HEK293 (cell line): Measurements from ENCODE around the gene CEP44.
A peak's percentile ranks its signal among the peaks of the same experiment; 100 is the strongest.

Source experiments
- GFI1B ChIP-seq: fragments of 450-650 bp; formaldehyde crosslinking; IDR thresholded peaks from 2 replicates; pipeline ENCODE4 v1.5.1; 2016; ENCODE audit warnings: missing biosample characterization, missing genetic modification characterization
- HIC1 ChIP-seq: fragments of 450-650 bp; formaldehyde crosslinking; IDR thresholded peaks from 2 replicates; pipeline ENCODE4 v1.5.1; 2016; ENCODE audit warnings: missing biosample characterization, missing genetic modification characterization
- INSM2 ChIP-seq: fragments of 450-650 bp; formaldehyde crosslinking; IDR thresholded peaks from 2 replicates; pipeline ENCODE4 v1.5.1; 2016; ENCODE audit warnings: missing biosample characterization, missing genetic modification characterization
- KLF10 ChIP-seq: fragments of 450-650 bp; IDR thresholded peaks from 2 replicates; pipeline ENCODE4 v1.5.1; 2018; ENCODE audit warnings: missing biosample characterization, mild to moderate bottlenecking, missing genetic modification characterization
- OSR2 ChIP-seq: fragments of 450-650 bp; formaldehyde crosslinking; IDR thresholded peaks from 2 replicates; pipeline ENCODE4 v1.5.1; 2016; ENCODE audit warnings: missing biosample characterization, missing genetic modification characterization
- PRDM1 ChIP-seq: fragments of 450-650 bp; formaldehyde crosslinking; IDR thresholded peaks from 2 replicates; pipeline ENCODE4; 2016; ENCODE audit warnings: missing biosample characterization, missing genetic modification characterization
- SCRT2 ChIP-seq: fragments of 450-650 bp; formaldehyde crosslinking; IDR thresholded peaks from 2 replicates; pipeline ENCODE4 v1.5.1; 2016; ENCODE audit warnings: missing biosample characterization, missing genetic modification characterization
- ZBTB20 ChIP-seq: fragments of 450-650 bp; formaldehyde crosslinking; IDR thresholded peaks from 2 replicates; pipeline ENCODE4 v1.5.1; 2016; ENCODE audit warnings: missing biosample characterization, missing genetic modification characterization
- ZBTB44 ChIP-seq: fragments of 450-650 bp; IDR thresholded peaks from 2 replicates; pipeline ENCODE4 v1.5.1; 2018; ENCODE audit warnings: missing biosample characterization, mild to moderate bottlenecking, missing genetic modification characterization
- ZIC2 ChIP-seq: fragments of 450-650 bp; formaldehyde crosslinking; IDR thresholded peaks from 2 replicates; pipeline ENCODE4 v1.5.1; 2016; ENCODE audit warnings: missing biosample characterization, missing genetic modification characterization
- ZNF266 ChIP-seq: fragments of 450-650 bp; formaldehyde crosslinking; IDR thresholded peaks from 2 replicates; pipeline ENCODE4 v1.5.1; 2016; ENCODE audit warnings: missing biosample characterization, missing genetic modification characterization, low read depth
- ZNF280C ChIP-seq: fragments of 450-650 bp; formaldehyde crosslinking; IDR thresholded peaks from 2 replicates; pipeline ENCODE4 v1.5.1; 2016; ENCODE audit warnings: missing biosample characterization, missing genetic modification characterization
- ZNF292 ChIP-seq: fragments of 450-650 bp; formaldehyde crosslinking; IDR thresholded peaks from 2 replicates; pipeline ENCODE4 v1.5.1; 2016; ENCODE audit warnings: low read depth, missing biosample characterization, missing genetic modification characterization, borderline replicate concordance
- ZNF311 ChIP-seq: fragments of 450-650 bp; formaldehyde crosslinking; IDR thresholded peaks from 2 replicates; pipeline ENCODE4 v1.5.1; 2017; ENCODE audit warnings: missing biosample characterization, missing genetic modification characterization, borderline replicate concordance
- ZNF37A ChIP-seq: fragments of 450-650 bp; IDR thresholded peaks from 2 replicates; pipeline ENCODE4 v1.5.1; 2018; ENCODE audit warnings: missing biosample characterization, missing genetic modification characterization
- ZNF391 ChIP-seq: fragments of 450-650 bp; formaldehyde crosslinking; IDR thresholded peaks from 2 replicates; pipeline ENCODE4 v1.5.1; 2016; ENCODE audit warnings: low read depth, missing biosample characterization, missing genetic modification characterization, borderline replicate concordance
- ZNF580 ChIP-seq: fragments of 450-650 bp; formaldehyde crosslinking; IDR thresholded peaks from 2 replicates; pipeline ENCODE4 v1.5.1; 2016; ENCODE audit warnings: missing biosample characterization, missing genetic modification characterization
- ZNF600 ChIP-seq: fragments of 450-650 bp; formaldehyde crosslinking; IDR thresholded peaks from 2 replicates; pipeline ENCODE4 v1.5.1; 2016; ENCODE audit warnings: missing biosample characterization, missing genetic modification characterization
- ZNF629 ChIP-seq: fragments of 450-650 bp; formaldehyde crosslinking; IDR thresholded peaks from 2 replicates; pipeline ENCODE4 v1.5.1; 2017; ENCODE audit warnings: missing biosample characterization, missing genetic modification characterization
- ZNF792 ChIP-seq: fragments of 450-650 bp; formaldehyde crosslinking; IDR thresholded peaks from 2 replicates; pipeline ENCODE4 v1.5.1; 2016; ENCODE audit warnings: missing biosample characterization, missing genetic modification characterization
- ZSCAN23 ChIP-seq: fragments of 450-650 bp; formaldehyde crosslinking; IDR thresholded peaks from 2 replicates; pipeline ENCODE4 v1.5.1; 2016; ENCODE audit warnings: missing biosample characterization, missing genetic modification characterization
- ZSCAN30 ChIP-seq: fragments of 450-650 bp; IDR thresholded peaks from 2 replicates; pipeline ENCODE4 v1.5.1; 2018; ENCODE audit warnings: missing biosample characterization, mild to moderate bottlenecking, missing genetic modification characterization, moderate library complexity
- ZXDB ChIP-seq: fragments of 450-650 bp; formaldehyde crosslinking; IDR thresholded peaks from 2 replicates; pipeline ENCODE4 v1.5.1; 2016; ENCODE audit warnings: missing biosample characterization, missing genetic modification characterization
- TF ChIP-seq, protein P1 (sequence below): fragments of 450-650 bp; formaldehyde crosslinking; IDR thresholded peaks from 2 replicates; pipeline ENCODE4 v1.5.1; 2017; ENCODE audit warnings: missing biosample characterization, missing genetic modification characterization
- TF ChIP-seq, protein P2 (sequence below): fragments of 450-650 bp; formaldehyde crosslinking; IDR thresholded peaks from 2 replicates; pipeline ENCODE4 v1.5.1; 2016; ENCODE audit warnings: missing biosample characterization, missing genetic modification characterization, low read depth

The CEP44 gene

DNA sequence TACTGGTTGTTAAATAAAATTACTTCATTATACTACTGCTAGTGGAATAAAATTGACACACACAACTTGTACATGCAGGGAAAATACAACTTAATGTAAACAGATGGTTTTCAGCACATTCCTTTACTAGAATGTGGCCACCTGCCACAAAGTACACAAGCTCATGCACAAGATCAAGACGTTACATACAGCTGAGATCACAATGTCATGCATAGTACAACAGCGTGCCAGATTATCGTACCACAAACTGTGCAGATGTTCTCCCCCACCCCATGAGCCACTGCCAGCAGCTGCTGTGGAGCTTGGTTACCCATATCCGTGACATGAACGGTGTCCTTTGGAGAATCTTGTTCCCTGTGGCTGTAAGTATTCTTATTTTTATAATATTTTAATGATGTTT lies 27.9 kb upstream of the CEP44 start (continued):
- TF ChIP-seq, protein P1, sequence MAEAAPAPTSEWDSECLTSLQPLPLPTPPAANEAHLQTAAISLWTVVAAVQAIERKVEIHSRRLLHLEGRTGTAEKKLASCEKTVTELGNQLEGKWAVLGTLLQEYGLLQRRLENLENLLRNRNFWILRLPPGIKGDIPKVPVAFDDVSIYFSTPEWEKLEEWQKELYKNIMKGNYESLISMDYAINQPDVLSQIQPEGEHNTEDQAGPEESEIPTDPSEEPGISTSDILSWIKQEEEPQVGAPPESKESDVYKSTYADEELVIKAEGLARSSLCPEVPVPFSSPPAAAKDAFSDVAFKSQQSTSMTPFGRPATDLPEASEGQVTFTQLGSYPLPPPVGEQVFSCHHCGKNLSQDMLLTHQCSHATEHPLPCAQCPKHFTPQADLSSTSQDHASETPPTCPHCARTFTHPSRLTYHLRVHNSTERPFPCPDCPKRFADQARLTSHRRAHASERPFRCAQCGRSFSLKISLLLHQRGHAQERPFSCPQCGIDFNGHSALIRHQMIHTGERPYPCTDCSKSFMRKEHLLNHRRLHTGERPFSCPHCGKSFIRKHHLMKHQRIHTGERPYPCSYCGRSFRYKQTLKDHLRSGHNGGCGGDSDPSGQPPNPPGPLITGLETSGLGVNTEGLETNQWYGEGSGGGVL (tag by site-specific recombination): peak; percentile 21; the same call in 1 of the 2 replicates
- TF ChIP-seq ZIC2: peak; percentile 28; the same call in 1 of the 2 replicates
- TF ChIP-seq INSM2 (tag by site-specific recombination): peak; percentile 89
- 0 out of 2 replicates have a peak, but pooled peaks have one; percentile 24 for TF ChIP-seq ZSCAN23 (tag by site-specific recombination)
- TF ChIP-seq ZNF280C (tag by site-specific recombination): no peak
- peak; percentile 67 for TF ChIP-seq ZBTB44
- TF ChIP-seq ZNF580: no peak
- TF ChIP-seq ZBTB20: no peak
- TF ChIP-seq ZXDB (tag by site-specific recombination): 0 out of 2 replicates have a peak, but pooled peaks have one; percentile 15
- no peak for TF ChIP-seq ZNF391
- TF ChIP-seq ZNF629 (tag by site-specific recombination): 0 out of 2 replicates have a peak, but pooled peaks have one; percentile 54
- peak; percentile 42 for TF ChIP-seq SCRT2 (tag by site-specific recombination)
- TF ChIP-seq ZNF292 (tag by site-specific recombination): no peak
- TF ChIP-seq ZNF37A: no peak
- TF ChIP-seq HIC1 (tag by site-specific recombination): 0 out of 2 replicates have a peak, but pooled peaks have one; percentile 4
- no peak for TF ChIP-seq ZNF266 (tag by site-specific recombination)
- TF ChIP-seq, protein P2, sequence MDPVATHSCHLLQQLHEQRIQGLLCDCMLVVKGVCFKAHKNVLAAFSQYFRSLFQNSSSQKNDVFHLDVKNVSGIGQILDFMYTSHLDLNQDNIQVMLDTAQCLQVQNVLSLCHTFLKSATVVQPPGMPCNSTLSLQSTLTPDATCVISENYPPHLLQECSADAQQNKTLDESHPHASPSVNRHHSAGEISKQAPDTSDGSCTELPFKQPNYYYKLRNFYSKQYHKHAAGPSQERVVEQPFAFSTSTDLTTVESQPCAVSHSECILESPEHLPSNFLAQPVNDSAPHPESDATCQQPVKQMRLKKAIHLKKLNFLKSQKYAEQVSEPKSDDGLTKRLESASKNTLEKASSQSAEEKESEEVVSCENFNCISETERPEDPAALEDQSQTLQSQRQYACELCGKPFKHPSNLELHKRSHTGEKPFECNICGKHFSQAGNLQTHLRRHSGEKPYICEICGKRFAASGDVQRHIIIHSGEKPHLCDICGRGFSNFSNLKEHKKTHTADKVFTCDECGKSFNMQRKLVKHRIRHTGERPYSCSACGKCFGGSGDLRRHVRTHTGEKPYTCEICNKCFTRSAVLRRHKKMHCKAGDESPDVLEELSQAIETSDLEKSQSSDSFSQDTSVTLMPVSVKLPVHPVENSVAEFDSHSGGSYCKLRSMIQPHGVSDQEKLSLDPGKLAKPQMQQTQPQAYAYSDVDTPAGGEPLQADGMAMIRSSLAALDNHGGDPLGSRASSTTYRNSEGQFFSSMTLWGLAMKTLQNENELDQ (tag by site-specific recombination): 0 out of 2 replicates have a peak, but pooled peaks have one; percentile 22
- peak; percentile 80 for TF ChIP-seq OSR2 (tag by site-specific recombination)
- TF ChIP-seq ZNF311: no peak
- peak; percentile 65 for TF ChIP-seq ZNF600 (tag by site-specific recombination)
- TF ChIP-seq GFI1B (tag by site-specific recombination): no peak
- peak; percentile 89; the same call in 1 of the 2 replicates for TF ChIP-seq ZNF792 (tag by site-specific recombination)
- TF ChIP-seq ZSCAN30 (tag by site-specific recombination): peak; percentile 65; the same call in 1 of the 2 replicates
- TF ChIP-seq PRDM1 (tag by site-specific recombination): no peak
- TF ChIP-seq KLF10 (tag by site-specific recombination): 0 out of 2 replicates have a peak, but pooled peaks have one; percentile 14
